Neuronal stem cell (in vitro differentiated cells): ENCODE data around the gene FAM114A1.

ENCODE experiments used
- DNase-seq: peaks from one replicate; pipeline ENCODE4 v3.0.0-alpha.2; 2013; ENCODE audit warnings: low spot score
- H2AFZ ChIP-seq: one replicate; pipeline ENCODE4 v1.6.1; 2013; ENCODE audit warnings: mild to moderate bottlenecking, low read length, inconsistent platforms
- H2AK5ac ChIP-seq: 2 replicates; pipeline ENCODE4 v1.6.1; 2013; ENCODE audit warnings: low read depth, mild to moderate bottlenecking, inconsistent platforms, low read length, moderate library complexity, mixed read lengths
- H2BK120ac ChIP-seq: 2 replicates; pipeline ENCODE4 v1.6.1; 2013; ENCODE audit warnings: low read depth, mild to moderate bottlenecking, inconsistent platforms, low read length, moderate library complexity, mixed read lengths
- H2BK12ac ChIP-seq: one replicate; pipeline ENCODE4 v1.6.1; 2013; ENCODE audit warnings: low read length, inconsistent platforms
- H2BK15ac ChIP-seq: 2 replicates; pipeline ENCODE4 v1.6.1; 2013; ENCODE audit warnings: mild to moderate bottlenecking, low read length, inconsistent platforms, mixed read lengths
- H2BK5ac ChIP-seq: one replicate; pipeline ENCODE4 v1.6.1; 2013; ENCODE audit warnings: inconsistent platforms, mild to moderate bottlenecking, low read length, moderate library complexity
- H3K14ac ChIP-seq: one replicate; pipeline ENCODE4 v1.6.1; 2013; ENCODE audit warnings: low read length, inconsistent platforms
- H3K18ac ChIP-seq: 2 replicates; pipeline ENCODE4 v1.6.1; 2013; ENCODE audit warnings: low read length, inconsistent platforms
- H3K23ac ChIP-seq: 2 replicates; pipeline ENCODE4 v1.6.1; 2013; ENCODE audit warnings: low read depth, mild to moderate bottlenecking, mixed read lengths, low read length, inconsistent platforms; ENCODE audit not compliant: poor library complexity
- H3K27ac ChIP-seq: replicated peaks from 3 replicates; pipeline ENCODE4 v1.5.1; 2013; ENCODE audit warnings: low read length, inconsistent platforms
- H3K27me3 ChIP-seq, 3 experiments: 2 replicates each; pipeline ENCODE4 v1.6.1; 2013; ENCODE audit warnings: low read length in 3 of 3, mild to moderate bottlenecking in 2 of 3, inconsistent platforms in 1 of 3, low read depth in 1 of 3, mixed read lengths in 1 of 3, moderate library complexity in 1 of 3; ENCODE audit not compliant: control insufficient read depth in 3 of 3, insufficient read depth in 3 of 3
- H3K36me3 ChIP-seq, 2 donors: replicated peaks in 1 of 2; 2 replicates each; pipeline ENCODE4 v1.6.1; 2013; ENCODE audit warnings: low read length in 2 of 2; ENCODE audit not compliant: control insufficient read depth in 2 of 2, insufficient read depth in 2 of 2
- H3K4ac ChIP-seq: 2 replicates; pipeline ENCODE4 v1.6.1; 2013; ENCODE audit warnings: inconsistent platforms, mild to moderate bottlenecking, low read length, moderate library complexity
- H3K4me1 ChIP-seq, 2 donors: 1 replicate in 1 of 2; 2 replicates in 1 of 2; pipeline ENCODE4 v1.6.1; 2013; ENCODE audit warnings: low read length in 2 of 2, low read depth in 1 of 2; ENCODE audit not compliant: control insufficient read depth in 2 of 2, insufficient read depth in 1 of 2
- H3K4me2 ChIP-seq: one replicate; pipeline ENCODE4 v1.6.1; 2013; ENCODE audit warnings: mild to moderate bottlenecking, low read length, inconsistent platforms; ENCODE audit not compliant: insufficient read depth, poor library complexity, severe bottlenecking
- H3K4me3 ChIP-seq, 2 donors: 2 replicates each; pipeline ENCODE4 v1.5.1; 2013; ENCODE audit warnings: low read length in 2 of 2, mild to moderate bottlenecking in 2 of 2, inconsistent platforms in 1 of 2, moderate library complexity in 1 of 2
- H3K79me1 ChIP-seq: one replicate; pipeline ENCODE4 v1.6.1; 2013; ENCODE audit warnings: low read depth, mild to moderate bottlenecking, inconsistent platforms, low read length, moderate library complexity
- H3K9ac ChIP-seq: one replicate; pipeline ENCODE4 v1.6.1; 2013; ENCODE audit warnings: mild to moderate bottlenecking, low read depth, low read length, inconsistent platforms; ENCODE audit not compliant: poor library complexity
- H3K9me3 ChIP-seq, 2 donors: replicated peaks in 1 of 2; 2 replicates each; pipeline versions ENCODE3 to v1.6.1; 2013; ENCODE audit warnings: low read length in 2 of 2, mild to moderate bottlenecking in 2 of 2, inconsistent platforms in 1 of 2, low read depth in 1 of 2, mixed read lengths in 1 of 2, moderate library complexity in 1 of 2; ENCODE audit not compliant: control insufficient read depth in 2 of 2, insufficient read depth in 1 of 2
- H4K8ac ChIP-seq: one replicate; pipeline ENCODE4 v1.6.1; 2013; ENCODE audit warnings: low read depth, mild to moderate bottlenecking, inconsistent platforms, low read length, moderate library complexity
- H4K91ac ChIP-seq: one replicate; pipeline ENCODE4 v1.6.1; 2013; ENCODE audit warnings: low read length, low read depth, mild to moderate bottlenecking, inconsistent platforms; ENCODE audit not compliant: poor library complexity
- WGBS, 2 donors: extraction: QIAGEN DNeasy Blood & Tissue Kit; methylation state at CpG; one replicate each; pipeline ENCODE4 v1.1.7; 2013; ENCODE audit warnings: missing lambda C conversion rate in 2 of 2, mixed read lengths in 1 of 2; ENCODE audit not compliant: insufficient read length in 2 of 2, insufficient replicate concordance in 1 of 2; ENCODE audit errors: extremely low coverage in 2 of 2; 5-methylcytosine and 5-hydroxymethylcytosine counted together

Gene FAM114A1

GRCh38 chr4:38989487-38989886, 121.9 kb downstream of the FAM114A1 start:
- no peak overlapping the region for H4K91ac ChIP-seq
- no CpG with 5 or more reads among the region's 6 CpGs for WGBS, 2 donors

DNA sequence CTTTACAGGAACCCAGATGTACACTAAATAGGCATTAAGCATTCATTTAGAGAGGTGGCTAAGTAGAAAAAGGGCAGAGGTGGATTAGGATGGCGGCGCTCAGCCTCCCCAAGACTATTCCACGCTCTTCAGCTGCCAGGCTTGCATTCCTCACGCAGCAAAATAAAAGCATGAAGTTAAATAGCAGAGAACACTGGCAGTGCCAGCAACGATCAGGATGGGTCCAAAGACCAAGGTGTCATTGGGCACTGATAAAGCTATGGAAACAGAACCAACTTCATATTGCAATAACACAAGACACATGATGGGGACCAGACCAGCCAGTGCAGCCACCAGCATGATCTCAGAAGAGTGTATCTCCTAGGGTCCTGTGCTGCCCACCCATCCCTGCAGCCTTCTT, 122.6 kb downstream of the FAM114A1 start:
- H4K91ac ChIP-seq, result no peak overlapping the region
- H3K36me3 ChIP-seq, result no peaks in the 10 kb centered on the region
- H3K9ac ChIP-seq, result no peak overlapping the region
- no peak overlapping the region for H4K8ac ChIP-seq
- no peak overlapping the region for H3K4me3 ChIP-seq
- WGBS, 2 donors, result no CpG with 5 or more reads among the region's 5 CpGs
- H3K27ac ChIP-seq, result no peak overlapping the region
- no peak overlapping the region for H2AK5ac ChIP-seq
- no peak overlapping the region for H2BK5ac ChIP-seq
- no peaks in the 10 kb centered on the region for H3K79me1 ChIP-seq
- H3K27me3 ChIP-seq, result no peaks in the 10 kb centered on the region
- no peak for DNase-seq
- H2BK12ac ChIP-seq, result no peak overlapping the region
- H3K4me1 ChIP-seq, result peaks cover 7 to 8% of the 10 kb centered on the region in 2 donors
- no peak overlapping the region for H2BK120ac ChIP-seq
- no peaks in the 10 kb centered on the region for H3K9me3 ChIP-seq
- H3K4ac ChIP-seq, result no peak overlapping the region
- no peak overlapping the region for H3K4me2 ChIP-seq
- H3K18ac ChIP-seq, result no peak overlapping the region
- H3K23ac ChIP-seq, result no peak overlapping the region
- no peak overlapping the region for H2BK15ac ChIP-seq
- H3K14ac ChIP-seq, result no peak overlapping the region
- no peak overlapping the region for H2AFZ ChIP-seq

More at GRCh38 chr4:38989487-38989886, 121.9 kb downstream of the FAM114A1 start:
- no peak overlapping the region for H2AK5ac ChIP-seq
- no peak overlapping the region for H3K9ac ChIP-seq
- H2BK120ac ChIP-seq, result no peak overlapping the region
- no peak overlapping the region for H2AFZ ChIP-seq
- DNase-seq, result no peak
- H3K27ac ChIP-seq, result no peak overlapping the region
- H3K14ac ChIP-seq, result no peak overlapping the region
- no peak overlapping the region for H2BK5ac ChIP-seq
- no peak overlapping the region for H3K23ac ChIP-seq
- no peak overlapping the region for H3K4me2 ChIP-seq
- no peak overlapping the region for H3K4ac ChIP-seq
- no peak overlapping the region for H2BK12ac ChIP-seq
- no peaks in the 10 kb centered on the region for H3K9me3 ChIP-seq
- no peak overlapping the region for H4K8ac ChIP-seq
- H3K18ac ChIP-seq, result no peak overlapping the region
- peaks cover 11 to 13% of the 10 kb centered on the region in 2 donors for H3K4me1 ChIP-seq
- H3K79me1 ChIP-seq, result no peaks in the 10 kb centered on the region
- no peak overlapping the region for H3K4me3 ChIP-seq
- H2BK15ac ChIP-seq, result no peak overlapping the region
- no peaks in the 10 kb centered on the region for H3K36me3 ChIP-seq
- no peaks in the 10 kb centered on the region for H3K27me3 ChIP-seq

GRCh38 chr4:38993683-38994082, 126.1 kb downstream of the FAM114A1 start:
- Histone ChIP-seq H3K18ac (no peak overlapping the region), H3K27ac (no peak overlapping the region), H4K8ac (no peak overlapping the region), H3K4me1 (peaks cover 0 to 1% of the 10 kb centered on the region in 2 donors), H2BK15ac (no peak overlapping the region), H2AFZ (no peak overlapping the region), H3K23ac (no peak overlapping the region), H2AK5ac (no peak overlapping the region), H3K9ac (no peak overlapping the region), H3K4ac (no peak overlapping the region), H2BK5ac (no peak overlapping the region), H3K9me3 (no peaks in the 10 kb centered on the region), H3K4me3 (no peak overlapping the region), H3K36me3 (no peaks in the 10 kb centered on the region), H4K91ac (no peak overlapping the region), H3K14ac (no peak overlapping the region), H2BK12ac (no peak overlapping the region), H3K4me2 (no peak overlapping the region), H3K27me3 (no peaks in the 10 kb centered on the region), H3K79me1 (no peaks in the 10 kb centered on the region), H2BK120ac (no peak overlapping the region)
- WGBS, 2 donors, result no CpG with 5 or more reads among the region's 3 CpGs
- no peak for DNase-seq

DNA sequence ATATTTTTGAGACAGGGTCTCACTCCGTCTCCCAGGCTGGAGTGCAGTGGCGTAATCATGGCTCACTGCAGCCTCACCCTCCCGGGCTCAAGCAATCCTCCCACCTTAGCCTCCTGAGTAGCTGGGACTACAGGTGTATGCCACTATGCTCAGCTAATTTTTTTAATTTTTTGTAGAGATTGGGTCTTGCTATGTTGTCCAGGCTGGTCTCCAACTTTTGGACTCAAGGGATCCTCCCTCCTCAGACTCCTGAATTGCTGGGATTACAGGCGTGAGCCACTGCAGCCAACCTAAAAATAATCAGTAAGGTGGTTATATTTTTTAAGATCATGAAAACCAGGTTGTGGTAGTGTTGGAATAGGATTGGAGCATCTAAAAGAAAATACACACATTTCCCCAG, 126.5 kb downstream of the FAM114A1 start:
- no peak overlapping the region for H3K14ac ChIP-seq
- no peak for DNase-seq
- no peak overlapping the region for H2BK120ac ChIP-seq
- no peak overlapping the region for H2AFZ ChIP-seq
- no peak overlapping the region for H3K4me3 ChIP-seq
- H3K36me3 ChIP-seq, result no peaks in the 10 kb centered on the region
- no peak overlapping the region for H4K8ac ChIP-seq
- H2BK15ac ChIP-seq, result no peak overlapping the region
- no peaks in the 10 kb centered on the region for H3K79me1 ChIP-seq
- H3K27me3 ChIP-seq, result no peaks in the 10 kb centered on the region
- H3K9ac ChIP-seq, result no peak overlapping the region
- WGBS, 2 donors, result no CpG with 5 or more reads among the region's 4 CpGs
- H2BK5ac ChIP-seq, result no peak overlapping the region
- H3K27ac ChIP-seq, result no peak overlapping the region
- H3K18ac ChIP-seq, result no peak overlapping the region
- H4K91ac ChIP-seq, result no peak overlapping the region
- H3K9me3 ChIP-seq, result no peaks in the 10 kb centered on the region
- no peak overlapping the region for H2BK12ac ChIP-seq
- no peak overlapping the region for H3K23ac ChIP-seq
- no peak overlapping the region for H2AK5ac ChIP-seq
- no peak overlapping the region for H3K4ac ChIP-seq
- peaks cover 0 to 1% of the 10 kb centered on the region in 2 donors for H3K4me1 ChIP-seq
- H3K4me2 ChIP-seq, result no peak overlapping the region
